ENCODE data around the gene TMUB1.

The TMUB1 gene

GRCh38 chr7:151068069-151068773, 15.1 kb downstream of the TMUB1 start:
- TF ChIP-seq CTCF (IDR thresholded peaks at IDR 0.05; ENCODE audit: low read depth, low read length, missing control alignments): no peak
- H3K4me3 ChIP-seq (ENCODE audit: low read depth, low read length): no peak overlapping the region
- no peak for DNase-seq (ENCODE audit: low read depth)

GRCh38 chr7:151066273-151066974, 16.9 kb downstream of the TMUB1 start:
- no peak for TF ChIP-seq CTCF (IDR thresholded peaks at IDR 0.05; ENCODE audit: low read depth, low read length, missing control alignments)
- DNase-seq (ENCODE audit: low read depth): no peak
- no peak overlapping the region for H3K4me3 ChIP-seq (ENCODE audit: low read depth, low read length)

- DNase-seq (ENCODE audit: low read depth): no peak
- no peak for TF ChIP-seq CTCF (IDR thresholded peaks at IDR 0.05; ENCODE audit: low read depth, low read length, missing control alignments)
- no peak overlapping the region for H3K4me3 ChIP-seq (ENCODE audit: low read depth, low read length)
Measured at GRCh38 chr7:151065516-151065915, 17.8 kb downstream of the TMUB1 start.

- H3K4me3 ChIP-seq (ENCODE audit: low read depth, low read length): no peak overlapping the region
- no peak for TF ChIP-seq CTCF (IDR thresholded peaks at IDR 0.05; ENCODE audit: low read depth, low read length, missing control alignments)
- DNase-seq (ENCODE audit: low read depth): no peak
Measured at GRCh38 chr7:151064993-151065392, 18.3 kb downstream of the TMUB1 start.

GRCh38 chr7:151064454-151064853, 18.8 kb downstream of the TMUB1 start:
- no peak for DNase-seq (ENCODE audit: low read depth)
- TF ChIP-seq CTCF (IDR thresholded peaks at IDR 0.05; ENCODE audit: low read depth, low read length, missing control alignments): no peak
- H3K4me3 ChIP-seq (ENCODE audit: low read depth, low read length): no peak overlapping the region

- H3K4me3 ChIP-seq (ENCODE audit: low read depth, low read length): no peak overlapping the region
- DNase-seq (ENCODE audit: low read depth): no peak
- TF ChIP-seq CTCF (IDR thresholded peaks at IDR 0.05; ENCODE audit: low read depth, low read length, missing control alignments): no peak
Measured at GRCh38 chr7:151063212-151063561, 20.1 kb downstream of the TMUB1 start.

All from GM12864 (cell line).